RCC 7860 (cell line): ENCODE data around the gene TSPAN14.
A peak's percentile ranks its signal among the peaks of the same experiment; 100 is the strongest.
"Not testable (repeated sequence)": the region's sequence is repeated elsewhere in the genome, so short reads cannot be mapped to it uniquely, and the experiment has no call there.

Experiments used
- DNase-seq: peaks from one replicate; pipeline ENCODE4 v3.0.0-alpha.2; 2015; ENCODE audit warnings: low spot score
- FAIRE-seq: peaks from 2 replicates; lab custom pipeline; 2012; peaks lifted over from hg19 to GRCh38; lab: Jason Lieb, UNC

TSPAN14 gene

GRCh38 chr10:80520661-80521470 lies 66.8 kb downstream of the TSPAN14 start:
- DNase-seq (no peak), FAIRE-seq (no peak)

GRCh38 chr10:80522756-80523363 lies 68.8 kb downstream of the TSPAN14 start:
- no peak for DNase-seq
- no peak for FAIRE-seq

GRCh38 chr10:80523773-80524172 lies 69.7 kb downstream of the TSPAN14 start:
- DNase-seq (no peak), FAIRE-seq (no peak)

- no peak for DNase-seq
- FAIRE-seq, result no peak
Observed at GRCh38 chr10:80524190-80524909, 70.2 kb downstream of the TSPAN14 start.

- FAIRE-seq, result no peak
- DNase-seq, result no peak
Observed at GRCh38 chr10:80526218-80526617, 72.1 kb downstream of the TSPAN14 start.

GRCh38 chr10:80526742-80527141 lies 72.6 kb downstream of the TSPAN14 start:
- FAIRE-seq, result no peak

GRCh38 chr10:80528185-80528700 lies 74.1 kb downstream of the TSPAN14 start:
- FAIRE-seq, result no peak
- no peak for DNase-seq

More at GRCh38 chr10:80526742-80527141, 72.6 kb downstream of the TSPAN14 start:
- DNase-seq, result no peak

GRCh38 chr10:80528901-80529300 lies 74.8 kb downstream of the TSPAN14 start:
- DNase-seq, result no peak
- no peak for FAIRE-seq

- FAIRE-seq, result no peak
Observed at GRCh38 chr10:80529604-80530003, 75.5 kb downstream of the TSPAN14 start.

GRCh38 chr10:80530251-80530650 lies 76.1 kb downstream of the TSPAN14 start:
- DNase-seq (peak; percentile 41), FAIRE-seq (no peak)

More at GRCh38 chr10:80529604-80530003, 75.5 kb downstream of the TSPAN14 start:
- DNase-seq, result no peak

GRCh38 chr10:80530816-80531215 lies 76.7 kb downstream of the TSPAN14 start:
- no peak for FAIRE-seq

GRCh38 chr10:80532571-80532970 lies 78.5 kb downstream of the TSPAN14 start:
- FAIRE-seq (no peak), DNase-seq (no peak)

More at GRCh38 chr10:80530816-80531215, 76.7 kb downstream of the TSPAN14 start:
- no peak for DNase-seq

GRCh38 chr10:80534059-80534458 lies 79.9 kb downstream of the TSPAN14 start:
- not testable (repeated sequence) for FAIRE-seq, DNase-seq

GRCh38 chr10:80534646-80535045 lies 80.5 kb downstream of the TSPAN14 start:
- not testable (repeated sequence) for DNase-seq, FAIRE-seq

- FAIRE-seq (no peak), DNase-seq (no peak)
Observed at GRCh38 chr10:80535671-80536360, 81.7 kb downstream of the TSPAN14 start.

GRCh38 chr10:80536361-80536835 lies 82.3 kb downstream of the TSPAN14 start:
- DNase-seq (no peak), FAIRE-seq (no peak)

GRCh38 chr10:80537086-80537735 lies 83.1 kb downstream of the TSPAN14 start:
- DNase-seq, result no peak
- no peak for FAIRE-seq

GRCh38 chr10:80537736-80538480 lies 83.8 kb downstream of the TSPAN14 start, which contains the start of gene SH2D4B:
Gene SH2D4B (plus strand): TSS chr10:80537902. CDS start chr10:80538332, 430 bp downstream.
- FAIRE-seq (no peak), DNase-seq (no peak)
